HG02884 (cell line): ENCODE results near the gene YAF2.

Experiments
- ATAC-seq: cut with Tn5 transposase; IDR thresholded peaks from one replicate; pipeline ENCODE4 v1.9.1; 2021; ENCODE audit warnings: mild to moderate bottlenecking, moderate library complexity; ENCODE audit not compliant: unreplicated experiment

The YAF2 gene

GRCh38 chr12:42145552-42146215 is 92.4 kb downstream of the YAF2 start:
- ATAC-seq, result no peak

- ATAC-seq, result peak; percentile 4
Measured at GRCh38 chr12:42145197-42145549, 92.9 kb downstream of the YAF2 start.

- peak; percentile 87 for ATAC-seq
Measured at GRCh38 chr12:42144408-42145196, 93.4 kb downstream of the YAF2 start, which contains the start of gene GXYLT1. TSS of gene GXYLT1 (minus strand) at chr12:42144874. CDS start at chr12:42144646, 228 bp downstream.

GRCh38 chr12:42144158-42144407 is 94.0 kb downstream of the YAF2 start:
- ATAC-seq, result peak; percentile 24

GRCh38 chr12:42143452-42144157 is 94.4 kb downstream of the YAF2 start:
- no peak for ATAC-seq

GRCh38 chr12:42141981-42142606 is 96.0 kb downstream of the YAF2 start:
- ATAC-seq, result no peak

GRCh38 chr12:42140901-42141300 is 97.1 kb downstream of the YAF2 start:
- no peak for ATAC-seq

GRCh38 chr12:42135259-42135814 is 102.7 kb downstream of the YAF2 start:
- no peak for ATAC-seq

- no peak for ATAC-seq
Measured at GRCh38 chr12:42130672-42131402, 107.2 kb downstream of the YAF2 start.

GRCh38 chr12:42129595-42130204 is 108.3 kb downstream of the YAF2 start:
- no peak for ATAC-seq

GRCh38 chr12:42128888-42129287 is 109.2 kb downstream of the YAF2 start:
- no peak for ATAC-seq

- ATAC-seq, result no peak
Measured at GRCh38 chr12:42128327-42128726, 109.7 kb downstream of the YAF2 start.

- no peak for ATAC-seq
Measured at GRCh38 chr12:42126963-42127362, 111.1 kb downstream of the YAF2 start.

- no peak for ATAC-seq
Measured at GRCh38 chr12:42125388-42125767, 112.7 kb downstream of the YAF2 start.

- no peak for ATAC-seq
Measured at GRCh38 chr12:42124764-42125387, 113.2 kb downstream of the YAF2 start.

- no peak for ATAC-seq
Measured at GRCh38 chr12:42119085-42119633, 118.9 kb downstream of the YAF2 start.

GRCh38 chr12:42118136-42118879 is 119.7 kb downstream of the YAF2 start:
- ATAC-seq, result no peak

- no peak for ATAC-seq
Measured at GRCh38 chr12:42109031-42109430, 129.0 kb downstream of the YAF2 start.
